Measurements from ENCODE around the gene RGS7. TPM values are rescaled to one million over a fixed set of nuclear protein-coding genes. Genes with fewer than 3 reads are reported as not detected.

RGS7 gene
- total and polyA plus RNA-seq, 2 of the 8 experiments (the other 6 are each of a cell fraction or from before 2014, with no cell fraction given), result 1.6 to 3.0 TPM

DNA sequence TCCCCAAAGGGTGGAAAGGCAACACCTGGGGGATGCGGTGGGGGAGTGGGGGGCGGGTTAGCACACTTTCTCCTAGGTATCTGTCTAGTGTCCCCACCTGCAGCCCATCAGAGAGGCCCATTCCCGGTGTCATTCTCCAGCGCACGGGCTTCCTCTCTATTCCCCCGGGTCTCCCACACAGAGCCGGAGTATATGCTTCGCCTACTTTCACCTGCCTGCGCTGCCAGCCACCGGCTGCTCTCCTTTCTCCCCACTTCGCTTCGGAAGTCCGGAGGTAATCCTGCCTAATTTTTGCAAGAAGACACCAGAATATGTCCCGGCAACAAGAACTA is 852 bp downstream of the RGS7 start (continued):
- no peak for TF ChIP-seq RAD21 (IDR thresholded peaks at IDR 0.05 in 1 of 2, conservative IDR thresholded peaks at IDR 0.05 in 1 of 2; ENCODE audit: low read depth in 2 of 2, low read length in 2 of 2)
